ENCODE data around the gene AZU1.
"Not testable (repeated sequence)": the region's sequence is repeated elsewhere in the genome, so short reads cannot be mapped to it uniquely, and the experiment has no call there.

Gene AZU1

DNA sequence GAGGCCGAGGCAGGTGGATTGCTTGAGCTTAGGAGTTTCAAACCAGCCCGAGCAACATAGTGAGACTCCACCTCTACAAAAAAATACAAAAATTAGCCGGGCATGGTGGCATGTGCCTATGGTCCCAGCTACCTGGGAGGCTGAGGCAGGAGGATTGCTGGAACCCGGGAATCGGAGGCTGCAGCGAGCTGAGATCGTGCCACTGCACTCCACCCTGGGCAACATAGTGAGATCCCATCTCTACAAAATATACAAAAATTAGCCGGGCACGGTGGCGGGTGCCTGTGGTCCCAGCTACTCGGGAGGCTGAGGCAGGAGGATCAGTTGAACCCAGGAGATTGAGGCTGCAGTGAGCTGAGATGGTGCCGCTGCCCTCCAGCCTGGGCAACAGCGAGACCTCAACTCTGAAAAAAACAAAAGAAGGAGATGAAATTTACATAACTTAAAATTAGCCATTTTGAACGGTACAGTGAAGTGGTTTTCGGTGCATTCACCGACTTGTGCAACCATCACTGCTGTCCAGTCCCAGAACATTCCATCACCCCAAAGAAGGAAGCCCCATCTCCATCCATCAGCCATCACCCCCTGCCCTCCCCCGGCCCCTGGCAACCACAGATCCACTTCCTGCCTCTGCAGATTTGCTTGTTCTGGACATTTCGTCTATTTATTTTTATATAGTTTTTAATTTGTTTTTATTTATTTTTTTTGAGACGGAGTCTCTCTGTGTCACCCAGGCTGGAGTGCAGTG is 1.6 kb upstream of the AZU1 start:
- DNase-seq (ENCODE audit: low spot score in 2 of 2) (no peak), ATAC-seq (ENCODE audit: low read depth) (no peak)
- H3K4me1 Mint-ChIP-seq, result no peaks in the 10 kb centered on the region
- H3K4me3 Mint-ChIP-seq, result no peak overlapping the region
- H3K36me3 Mint-ChIP-seq, result peaks cover 2% of the 10 kb centered on the region
- H3K27me3 Mint-ChIP-seq, result peaks cover 28% of the 10 kb centered on the region
- no peak overlapping the region for H3K27ac Mint-ChIP-seq
- no peaks in the 10 kb centered on the region for H3K9me3 Mint-ChIP-seq

DNA sequence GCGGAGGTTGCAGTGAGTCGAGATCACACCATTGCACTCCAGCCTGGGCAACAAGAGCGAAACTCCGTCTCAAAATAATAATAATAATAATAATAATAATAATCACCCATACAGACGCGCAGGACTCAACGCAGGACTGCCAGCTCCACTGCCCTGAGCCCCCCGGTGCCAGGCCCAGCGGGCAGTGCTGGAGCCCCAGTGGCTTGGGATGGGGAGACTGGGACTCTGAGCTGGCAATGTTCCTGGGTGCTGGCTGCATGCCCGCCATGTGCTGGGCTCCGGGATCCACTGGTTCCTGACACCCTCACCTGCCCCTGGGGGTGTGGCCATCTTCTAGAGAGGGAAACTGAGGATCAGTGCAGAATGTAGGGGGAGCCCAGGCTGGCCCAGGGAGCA is 325 bp upstream of the AZU1 start:
- Mint-ChIP-seq H3K27me3 (peaks cover 31% of the 10 kb centered on the region), H3K4me1 (no peaks in the 10 kb centered on the region), H3K9me3 (no peaks in the 10 kb centered on the region), H3K36me3 (peaks cover 2% of the 10 kb centered on the region), H3K4me3 (no peak overlapping the region), H3K27ac (no peak overlapping the region)
- ATAC-seq (ENCODE audit: low read depth), result no peak
- DNase-seq (ENCODE audit: low spot score in 2 of 2), result no peak

DNA sequence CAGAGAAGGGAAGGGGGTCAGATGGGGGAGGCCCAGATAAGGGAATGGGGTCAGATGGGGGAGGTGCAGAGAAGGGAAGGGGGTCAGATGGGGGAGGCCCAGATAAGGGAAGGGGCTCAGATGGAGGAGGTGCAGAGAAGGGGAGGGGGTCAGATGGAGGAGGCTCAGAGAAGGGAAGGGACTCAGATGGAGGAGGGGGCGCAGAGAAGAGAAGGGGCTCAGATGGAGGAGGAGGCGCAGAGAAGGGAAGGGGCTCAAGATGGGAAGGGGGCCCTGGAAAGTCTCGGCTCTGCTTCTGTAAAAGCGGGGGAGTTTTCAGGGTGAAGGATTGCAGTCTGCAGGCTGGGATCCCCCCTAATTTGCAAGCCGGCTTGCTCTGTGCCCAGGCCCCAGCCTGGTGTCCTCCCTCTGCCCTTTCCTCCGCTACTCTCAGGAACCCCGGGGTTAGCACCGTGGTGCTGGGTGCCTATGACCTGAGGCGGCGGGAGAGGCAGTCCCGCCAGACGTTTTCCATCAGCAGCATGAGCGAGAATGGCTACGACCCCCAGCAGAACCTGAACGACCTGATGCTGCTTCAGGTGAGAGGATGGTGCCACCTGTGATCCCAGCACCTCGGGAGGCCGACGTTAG is 1.6 kb downstream of the AZU1 start:
- H3K9me3 Mint-ChIP-seq, result no peaks in the 10 kb centered on the region
- H3K4me3 Mint-ChIP-seq, result no peak overlapping the region
- H3K4me1 Mint-ChIP-seq, result no peaks in the 10 kb centered on the region
- DNase-seq (ENCODE audit: low spot score in 2 of 2) (no peak), ATAC-seq (ENCODE audit: low read depth) (no peak)
- peaks cover 2% of the 10 kb centered on the region for H3K36me3 Mint-ChIP-seq
- no peak overlapping the region for H3K27ac Mint-ChIP-seq
- H3K27me3 Mint-ChIP-seq, result peaks cover 24% of the 10 kb centered on the region

DNA sequence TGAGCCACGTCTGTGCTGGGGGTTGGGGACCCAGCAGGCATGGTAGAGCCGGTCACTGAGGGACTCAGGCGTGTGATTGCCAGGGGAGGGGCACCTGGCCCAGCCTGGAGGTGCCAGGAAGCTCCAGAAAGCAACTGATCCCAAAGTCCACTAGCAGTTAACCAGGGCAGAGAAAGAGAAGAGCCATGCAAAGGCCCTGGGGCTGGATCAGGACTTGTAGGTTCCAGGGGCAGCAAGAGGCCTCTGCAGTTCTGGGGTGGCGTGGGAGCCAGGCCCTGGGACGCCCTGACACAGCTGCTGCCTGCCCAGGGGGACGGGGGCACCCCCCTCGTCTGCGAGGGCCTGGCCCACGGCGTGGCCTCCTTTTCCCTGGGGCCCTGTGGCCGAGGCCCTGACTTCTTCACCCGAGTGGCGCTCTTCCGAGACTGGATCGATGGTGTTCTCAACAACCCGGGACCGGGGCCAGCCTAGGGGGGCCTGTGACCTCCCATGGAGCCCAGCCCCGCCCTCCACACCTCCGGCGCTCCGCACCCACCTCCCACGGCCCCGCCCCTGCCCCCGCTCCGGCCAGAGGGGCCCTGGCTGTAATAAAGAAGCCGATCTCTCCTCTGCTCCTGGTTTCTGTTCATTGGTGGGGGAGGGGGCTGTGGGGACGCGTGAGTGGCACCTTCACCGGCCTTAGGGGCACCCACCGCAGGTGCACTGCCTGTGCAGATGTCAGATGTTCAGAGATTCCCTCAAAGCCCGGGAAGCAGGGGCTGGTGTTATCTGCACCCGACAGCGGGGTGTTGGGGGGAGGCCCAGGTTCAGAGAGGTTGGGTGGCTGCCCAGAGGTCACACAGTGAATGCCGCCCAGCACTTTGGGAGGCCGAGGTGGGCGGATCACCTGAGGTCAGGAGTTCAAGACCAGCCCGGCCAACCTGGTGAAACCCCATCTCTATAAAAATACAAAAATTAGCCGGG is 4.1 kb downstream of the AZU1 start:
- peaks cover 4% of the 10 kb centered on the region for H3K4me1 Mint-ChIP-seq
- peaks cover 27% of the 10 kb centered on the region for H3K27me3 Mint-ChIP-seq
- H3K4me3 Mint-ChIP-seq, result no peak overlapping the region
- H3K9me3 Mint-ChIP-seq, result no peaks in the 10 kb centered on the region
- no peak for ATAC-seq (ENCODE audit: low read depth)
- no peak for DNase-seq (ENCODE audit: low spot score in 2 of 2)
- no peak overlapping the region for H3K27ac Mint-ChIP-seq
- peaks cover 2% of the 10 kb centered on the region for H3K36me3 Mint-ChIP-seq

DNA sequence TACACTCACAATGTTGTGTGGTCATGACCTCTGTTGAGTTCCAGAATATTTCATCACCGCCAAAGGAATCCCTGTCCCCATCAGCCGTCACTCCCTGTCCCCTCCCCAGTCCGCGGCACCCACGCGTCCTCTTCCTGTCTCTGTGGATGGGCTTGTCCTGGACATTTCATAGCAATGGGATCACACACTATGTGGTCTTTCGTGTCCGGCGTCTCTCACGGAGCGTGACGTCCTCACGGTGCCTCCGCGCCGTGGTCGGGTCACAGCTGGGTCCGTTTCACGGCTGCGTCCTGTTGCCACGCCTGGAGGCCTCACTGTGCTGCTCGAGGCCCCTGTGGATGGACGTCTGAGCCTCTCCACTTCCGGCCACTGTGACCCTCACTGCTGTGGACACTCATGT is 6.6 kb downstream of the AZU1 start:
- Mint-ChIP-seq H3K4me1 (peaks cover 4% of the 10 kb centered on the region), H3K4me3 (no peak overlapping the region)

DNA sequence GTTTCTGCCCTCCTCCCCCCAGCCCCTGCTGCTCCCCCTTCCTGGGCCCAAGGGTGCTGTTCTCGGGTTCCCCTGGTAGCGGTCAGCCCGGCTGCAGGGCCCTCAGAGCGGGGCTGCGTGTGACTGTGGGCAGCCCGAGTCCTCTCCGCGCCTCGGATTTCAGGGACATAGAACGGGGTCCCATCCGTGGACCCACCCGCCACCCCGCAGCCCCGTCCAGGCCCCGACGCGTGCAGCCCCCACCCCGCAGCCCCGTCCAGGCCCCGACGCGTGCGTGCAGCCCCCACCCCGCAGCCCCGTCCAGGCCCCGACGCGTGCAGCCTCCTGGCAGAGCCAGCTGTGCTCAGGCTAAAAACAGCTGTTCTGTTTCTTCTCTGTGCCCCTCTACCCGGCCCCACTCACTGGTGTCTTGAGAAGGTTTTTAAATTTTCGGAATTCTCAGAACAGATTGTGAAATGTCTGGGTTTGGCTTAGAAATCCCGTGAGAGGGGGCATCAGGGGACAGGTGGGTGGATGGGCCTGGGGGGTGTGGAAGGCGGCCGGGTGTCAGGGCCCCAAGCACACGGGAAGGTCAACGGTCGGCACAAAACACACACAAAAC is 7.7 kb downstream of the AZU1 start:
- ATAC-seq (ENCODE audit: low read depth) (no peak), DNase-seq (ENCODE audit: low spot score in 2 of 2) (no peak)
- Mint-ChIP-seq H3K9me3 (no peaks in the 10 kb centered on the region), H3K4me1 (peaks cover 4% of the 10 kb centered on the region), H3K4me3 (no peak overlapping the region), H3K27me3 (peaks cover 18% of the 10 kb centered on the region), H3K27ac (no peak overlapping the region), H3K36me3 (no peaks in the 10 kb centered on the region)

More for the DNA sequence above, 6.6 kb downstream of the AZU1 start:
- no peaks in the 10 kb centered on the region for H3K36me3 Mint-ChIP-seq
- H3K27ac Mint-ChIP-seq, result no peak overlapping the region
- no peak for DNase-seq (ENCODE audit: low spot score in 2 of 2)
- no peak for ATAC-seq (ENCODE audit: low read depth)
- no peaks in the 10 kb centered on the region for H3K9me3 Mint-ChIP-seq
- H3K27me3 Mint-ChIP-seq, result peaks cover 22% of the 10 kb centered on the region

DNA sequence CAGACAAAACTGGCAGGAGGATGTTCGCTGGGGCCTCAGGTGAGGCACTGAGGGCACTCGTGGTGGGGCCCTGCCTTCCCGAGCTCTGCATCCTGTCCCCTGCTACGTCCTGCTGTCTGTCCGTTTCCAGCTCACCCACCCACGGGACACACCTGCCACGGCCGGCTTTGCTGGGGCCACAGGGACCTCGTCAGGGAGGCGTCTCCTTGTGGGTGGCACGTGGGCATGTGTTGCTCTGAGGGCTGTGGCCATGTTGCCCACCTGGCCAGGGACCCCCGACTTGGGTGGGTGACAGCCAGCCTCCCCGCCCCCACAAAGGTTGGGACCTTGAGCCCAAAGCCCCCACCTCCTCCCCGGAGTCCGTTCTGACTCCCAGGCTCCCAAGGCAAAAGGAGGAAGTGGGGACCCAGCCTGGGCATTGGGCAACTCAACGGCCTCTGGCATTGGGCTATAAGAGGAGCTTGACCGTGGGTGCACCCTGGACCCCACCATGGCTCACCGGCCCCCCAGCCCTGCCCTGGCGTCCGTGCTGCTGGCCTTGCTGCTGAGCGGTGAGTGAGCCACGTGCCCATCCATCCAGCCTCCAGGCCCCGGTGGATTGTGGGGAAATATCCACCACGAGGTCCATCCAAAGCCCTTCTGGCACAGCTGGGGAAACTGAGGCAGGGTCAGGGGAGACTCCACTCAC is 13.0 kb downstream of the AZU1 start, which contains the start of gene PRTN3:
TSS of gene PRTN3 (plus strand) at position 481 of the 688 bp plus-strand sequence. CDS start at position 491, 10 bp downstream.
- Mint-ChIP-seq H3K36me3 (peaks cover 5% of the 10 kb centered on the region), H3K4me1 (peaks cover 11% of the 10 kb centered on the region), H3K27me3 (peaks cover 22% of the 10 kb centered on the region), H3K27ac (peak within 1 kb of the TSS; percentile 86), H3K9me3 (peaks cover 3% of the 10 kb centered on the region), H3K4me3 (no peak within 1 kb of the TSS)
- DNase-seq (ENCODE audit: low spot score in 2 of 2) (no peak), ATAC-seq (ENCODE audit: low read depth) (no peak)

DNA sequence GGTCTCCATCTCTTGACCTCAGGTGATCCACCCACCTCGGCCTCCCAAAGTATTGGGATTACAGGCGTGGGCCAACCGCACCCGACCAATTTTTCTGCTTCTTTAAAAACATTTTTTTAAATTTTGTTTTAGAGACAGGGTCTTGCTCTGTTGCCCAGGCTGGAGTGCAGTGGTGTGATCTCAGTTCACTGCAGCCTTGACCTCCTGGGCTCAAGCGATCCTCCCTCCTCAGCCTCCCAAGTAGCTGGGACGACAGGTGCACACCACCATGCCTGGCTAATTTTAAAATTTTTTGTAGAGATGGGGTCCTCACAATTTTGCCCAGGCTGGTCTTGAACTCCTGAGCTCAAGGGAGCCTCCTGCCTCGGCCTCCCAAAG is 15.2 kb downstream of the AZU1 start:
- not testable (repeated sequence) for H3K27ac Mint-ChIP-seq; H3K4me1 Mint-ChIP-seq; H3K36me3 Mint-ChIP-seq; H3K9me3 Mint-ChIP-seq; DNase-seq (ENCODE audit: low spot score in 2 of 2); H3K4me3 Mint-ChIP-seq; ATAC-seq (ENCODE audit: low read depth)
- peaks cover 23% of the 10 kb centered on the region for H3K27me3 Mint-ChIP-seq

DNA sequence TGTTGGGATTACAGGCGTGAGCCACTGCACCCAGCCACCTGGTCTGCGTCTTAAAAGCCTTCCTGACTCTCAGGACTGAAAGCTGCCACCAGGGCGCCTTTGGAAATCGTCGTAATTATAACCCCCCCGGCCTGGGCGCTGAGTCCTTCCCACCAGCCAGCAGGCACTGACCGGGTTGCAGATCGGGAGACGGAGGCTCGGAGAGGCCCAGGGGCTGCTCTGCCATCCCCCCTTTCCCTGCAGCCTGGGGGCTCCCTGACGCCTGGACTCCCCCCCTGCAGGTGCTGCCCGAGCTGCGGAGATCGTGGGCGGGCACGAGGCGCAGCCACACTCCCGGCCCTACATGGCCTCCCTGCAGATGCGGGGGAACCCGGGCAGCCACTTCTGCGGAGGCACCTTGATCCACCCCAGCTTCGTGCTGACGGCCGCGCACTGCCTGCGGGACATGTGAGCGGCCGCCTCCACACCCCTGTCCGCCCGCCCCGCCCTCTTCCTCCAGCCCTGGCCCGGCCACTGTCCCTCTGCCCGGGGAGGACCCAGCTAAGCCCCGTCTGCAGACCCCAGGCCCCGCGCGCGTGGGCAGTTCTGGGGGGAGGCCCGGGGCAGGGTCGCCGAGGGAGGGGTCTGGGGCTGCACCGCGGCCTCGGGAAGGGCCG is 15.7 kb downstream of the AZU1 start:
- peaks cover 5% of the 10 kb centered on the region for H3K36me3 Mint-ChIP-seq
- H3K4me1 Mint-ChIP-seq, result peaks cover 7% of the 10 kb centered on the region
- no peak for ATAC-seq (ENCODE audit: low read depth)
- no peak overlapping the region for H3K4me3 Mint-ChIP-seq
- DNase-seq (ENCODE audit: low spot score in 2 of 2), result no peak
- H3K27ac Mint-ChIP-seq, result no peak overlapping the region
- H3K9me3 Mint-ChIP-seq, result peaks cover 3% of the 10 kb centered on the region
- H3K27me3 Mint-ChIP-seq, result peaks cover 24% of the 10 kb centered on the region

DNA sequence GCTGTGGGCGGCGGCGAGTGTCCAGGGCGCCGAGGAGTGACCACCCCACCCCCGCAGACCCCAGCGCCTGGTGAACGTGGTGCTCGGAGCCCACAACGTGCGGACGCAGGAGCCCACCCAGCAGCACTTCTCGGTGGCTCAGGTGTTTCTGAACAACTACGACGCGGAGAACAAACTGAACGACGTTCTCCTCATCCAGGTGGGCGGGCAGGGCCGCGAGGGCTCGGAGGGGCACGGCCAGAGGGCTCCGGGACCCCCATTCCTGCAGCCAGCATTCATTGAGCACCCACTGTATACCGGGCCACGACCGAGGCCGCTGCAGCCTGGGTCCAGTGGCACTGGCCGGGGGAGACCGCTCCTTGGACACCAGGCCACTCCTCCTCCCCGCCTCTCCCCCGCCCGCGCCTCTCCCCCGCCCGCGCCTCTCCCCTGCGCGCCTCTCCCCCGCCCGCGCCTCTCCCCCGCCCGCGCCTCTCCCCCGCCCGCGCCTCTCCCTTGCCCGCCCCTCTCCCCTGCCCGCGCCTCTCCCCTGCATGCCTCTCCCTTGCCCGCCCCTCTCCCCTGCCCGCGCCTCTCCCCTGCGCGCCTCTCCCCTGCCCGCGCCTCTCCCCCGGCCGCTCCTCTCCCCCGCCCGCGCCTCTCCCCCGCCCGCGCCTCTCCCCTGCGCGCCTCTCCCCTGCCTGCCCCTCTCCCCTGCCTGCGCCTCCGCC is 16.4 kb downstream of the AZU1 start:
- DNase-seq (ENCODE audit: low spot score in 2 of 2) (no peak), ATAC-seq (ENCODE audit: low read depth) (no peak)
- Mint-ChIP-seq H3K9me3 (peaks cover 3% of the 10 kb centered on the region), H3K4me1 (peaks cover 7% of the 10 kb centered on the region), H3K27ac (peak overlapping the region; percentile 26), H3K4me3 (no peak overlapping the region), H3K27me3 (peaks cover 26% of the 10 kb centered on the region), H3K36me3 (peaks cover 5% of the 10 kb centered on the region)

DNA sequence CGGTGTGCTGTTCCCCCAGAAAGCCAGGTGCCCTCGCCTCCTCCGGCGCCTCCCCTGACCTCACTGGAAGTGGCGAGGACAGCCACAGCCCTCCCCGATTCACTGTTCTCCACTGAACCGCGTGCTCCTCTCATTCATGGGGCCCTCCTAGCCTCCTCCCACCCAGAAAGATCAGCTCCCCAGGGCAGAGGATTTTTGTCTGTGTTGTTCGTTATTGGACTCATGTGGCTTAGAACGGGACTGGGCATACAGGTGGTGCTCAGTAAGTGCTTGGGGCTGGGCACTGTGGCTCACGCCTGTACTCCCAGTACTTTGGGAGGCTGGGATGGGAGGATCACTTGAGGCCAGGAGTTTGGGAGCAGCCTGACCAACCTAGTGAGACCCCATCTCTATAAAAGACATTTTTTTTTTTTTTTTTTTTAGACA is 16.9 kb downstream of the AZU1 start:
- Mint-ChIP-seq H3K27ac (peak overlapping the region; percentile 26), H3K9me3 (peaks cover 3% of the 10 kb centered on the region), H3K4me3 (no peak overlapping the region), H3K4me1 (peaks cover 7% of the 10 kb centered on the region), H3K27me3 (peaks cover 27% of the 10 kb centered on the region), H3K36me3 (peaks cover 5% of the 10 kb centered on the region)
- DNase-seq (ENCODE audit: low spot score in 2 of 2), result no peak
- no peak for ATAC-seq (ENCODE audit: low read depth)

DNA sequence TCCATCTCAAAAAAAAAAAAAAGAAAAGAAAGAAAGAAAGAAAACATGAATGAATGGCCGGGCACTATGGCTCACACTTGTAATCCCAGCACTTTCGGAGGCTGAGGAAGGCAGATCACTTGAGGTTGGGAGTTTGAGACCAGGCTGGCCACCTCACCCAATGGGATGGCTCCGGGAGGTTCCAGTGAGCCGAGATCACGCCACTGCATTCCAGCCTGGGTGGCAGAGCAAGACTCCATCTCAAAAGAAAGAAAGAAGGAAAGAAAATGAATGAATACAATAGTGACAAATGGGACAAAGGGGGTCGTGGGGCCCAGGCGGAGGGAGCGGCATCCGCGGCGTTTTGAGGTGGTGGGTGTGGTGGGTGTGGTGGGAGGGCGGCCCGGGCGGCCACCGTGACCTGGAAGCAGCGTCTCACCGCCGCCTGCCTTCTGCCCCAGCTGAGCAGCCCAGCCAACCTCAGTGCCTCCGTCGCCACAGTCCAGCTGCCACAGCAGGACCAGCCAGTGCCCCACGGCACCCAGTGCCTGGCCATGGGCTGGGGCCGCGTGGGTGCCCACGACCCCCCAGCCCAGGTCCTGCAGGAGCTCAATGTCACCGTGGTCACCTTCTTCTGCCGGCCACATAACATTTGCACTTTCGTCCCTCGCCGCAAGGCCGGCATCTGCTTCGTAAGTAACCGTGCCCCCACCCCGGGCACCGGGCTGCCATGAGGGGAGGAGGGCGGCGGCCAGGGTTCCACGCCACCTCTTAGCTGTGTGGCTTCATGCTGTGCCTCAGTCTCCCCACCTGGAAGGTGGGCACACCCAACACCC is 18.3 kb downstream of the AZU1 start:
- peaks cover 30% of the 10 kb centered on the region for H3K27me3 Mint-ChIP-seq
- no peak overlapping the region for H3K27ac Mint-ChIP-seq
- H3K4me3 Mint-ChIP-seq, result no peak overlapping the region
- peaks cover 5% of the 10 kb centered on the region for H3K36me3 Mint-ChIP-seq
- ATAC-seq (ENCODE audit: low read depth) (no peak), DNase-seq (ENCODE audit: low spot score in 2 of 2) (no peak)
- H3K9me3 Mint-ChIP-seq, result peaks cover 3% of the 10 kb centered on the region
- peaks cover 7% of the 10 kb centered on the region for H3K4me1 Mint-ChIP-seq

All from memory B cell (primary cell).